NCI-H446 treated with DMSO at 0.1 percent for 48 hours (cell line): Measurements from ENCODE around the gene ABI2.
"Not testable (repeated sequence)": the region's sequence is repeated elsewhere in the genome, so short reads cannot be mapped to it uniquely, and the experiment has no call there.

Experiments used
- DNase-seq: peaks from one replicate; lab custom pipeline; 2025; lab: John Stamatoyannopoulos, UW

The ABI2 gene

GRCh38 chr2:203359450-203359849, 31.3 kb downstream of the ABI2 start:
- DNase-seq, result no peak

GRCh38 chr2:203360833-203361430, 32.7 kb downstream of the ABI2 start:
- no peak for DNase-seq

DNA sequence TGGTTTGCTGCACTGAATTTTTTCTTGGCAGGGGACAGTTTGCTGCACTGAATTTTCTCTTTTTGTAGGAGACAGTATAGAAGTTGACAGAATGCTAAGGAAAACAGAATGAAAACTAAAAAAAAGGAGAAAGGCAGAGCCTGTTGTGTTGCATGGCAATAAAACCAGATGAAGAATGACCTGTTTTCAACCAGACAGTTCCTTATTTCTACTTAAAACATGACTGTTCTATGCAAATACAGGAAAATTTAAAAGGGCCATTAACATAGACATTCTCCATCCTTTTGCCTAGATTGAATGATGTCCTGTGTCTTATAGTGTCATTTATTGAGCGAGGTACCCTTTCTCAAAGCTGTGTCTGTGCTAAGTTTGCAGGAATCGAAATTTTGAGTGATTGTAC, 33.3 kb downstream of the ABI2 start:
- no peak for DNase-seq

DNA sequence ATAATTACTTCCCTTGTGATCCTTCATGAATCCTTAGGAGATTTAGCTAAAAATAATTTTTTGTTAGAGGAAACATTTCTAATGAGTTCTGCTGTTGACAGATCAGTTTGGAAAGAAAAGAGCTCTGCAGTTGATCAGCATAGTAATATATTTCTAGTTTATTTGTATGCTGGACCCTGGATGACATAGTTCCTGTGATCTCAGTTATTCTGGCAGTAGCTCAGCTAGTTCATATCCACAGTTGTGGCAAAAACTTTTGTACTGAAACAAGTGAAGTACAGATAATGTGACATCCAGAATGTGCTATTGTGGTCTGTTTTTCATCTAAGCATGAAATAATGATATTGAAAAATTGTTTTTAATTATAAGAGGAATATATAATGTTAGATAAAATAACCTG, 33.7 kb downstream of the ABI2 start:
- DNase-seq, result no peak

- DNase-seq, result no peak
Observed at GRCh38 chr2:203366639-203367466, 38.7 kb downstream of the ABI2 start.

- DNase-seq, result not testable (repeated sequence)
Observed at GRCh38 chr2:203372706-203373105, 44.5 kb downstream of the ABI2 start.

DNA sequence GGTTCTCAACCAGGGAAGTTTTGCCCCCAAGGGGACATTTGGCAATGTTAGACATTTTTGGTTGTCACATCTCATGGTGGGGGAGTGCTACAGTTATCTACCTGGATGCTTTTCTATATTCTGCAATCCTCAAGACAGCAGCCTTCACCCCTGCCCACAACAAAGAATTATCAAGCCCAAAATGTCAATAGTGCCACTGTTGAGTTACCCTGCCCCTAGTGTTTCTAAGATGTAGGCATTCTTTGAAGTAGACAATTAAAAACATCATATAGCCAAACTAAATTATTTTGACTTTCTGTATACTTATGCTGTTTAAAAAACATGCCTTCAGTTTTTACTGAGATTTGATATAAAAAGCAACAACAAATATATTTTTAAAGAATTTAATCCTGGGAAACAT, 48.0 kb downstream of the ABI2 start:
- no peak for DNase-seq

- no peak for DNase-seq
Observed at GRCh38 chr2:203379156-203379555, 51.0 kb downstream of the ABI2 start.

- no peak for DNase-seq
Observed at GRCh38 chr2:203383038-203383437, 54.8 kb downstream of the ABI2 start.

DNA sequence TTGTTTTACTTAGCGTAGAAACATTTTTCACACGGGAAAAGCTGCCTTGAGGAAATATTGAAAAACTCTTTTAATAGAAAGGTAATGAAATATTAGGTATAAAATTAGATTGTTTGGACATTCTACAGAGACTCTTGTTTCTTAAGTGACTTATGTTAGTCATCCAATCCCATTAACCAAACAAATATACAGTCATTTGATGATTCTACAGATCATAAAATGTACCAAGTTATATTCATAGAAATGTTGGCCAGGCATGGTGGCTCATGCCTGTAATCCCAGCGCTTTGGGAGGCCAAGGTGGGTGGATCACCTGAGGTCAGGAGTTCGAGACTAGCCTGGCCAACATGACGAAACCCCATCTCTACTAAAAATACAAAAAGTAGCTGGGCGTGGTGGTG, 60.0 kb downstream of the ABI2 start:
- DNase-seq, result not testable (repeated sequence)

DNA sequence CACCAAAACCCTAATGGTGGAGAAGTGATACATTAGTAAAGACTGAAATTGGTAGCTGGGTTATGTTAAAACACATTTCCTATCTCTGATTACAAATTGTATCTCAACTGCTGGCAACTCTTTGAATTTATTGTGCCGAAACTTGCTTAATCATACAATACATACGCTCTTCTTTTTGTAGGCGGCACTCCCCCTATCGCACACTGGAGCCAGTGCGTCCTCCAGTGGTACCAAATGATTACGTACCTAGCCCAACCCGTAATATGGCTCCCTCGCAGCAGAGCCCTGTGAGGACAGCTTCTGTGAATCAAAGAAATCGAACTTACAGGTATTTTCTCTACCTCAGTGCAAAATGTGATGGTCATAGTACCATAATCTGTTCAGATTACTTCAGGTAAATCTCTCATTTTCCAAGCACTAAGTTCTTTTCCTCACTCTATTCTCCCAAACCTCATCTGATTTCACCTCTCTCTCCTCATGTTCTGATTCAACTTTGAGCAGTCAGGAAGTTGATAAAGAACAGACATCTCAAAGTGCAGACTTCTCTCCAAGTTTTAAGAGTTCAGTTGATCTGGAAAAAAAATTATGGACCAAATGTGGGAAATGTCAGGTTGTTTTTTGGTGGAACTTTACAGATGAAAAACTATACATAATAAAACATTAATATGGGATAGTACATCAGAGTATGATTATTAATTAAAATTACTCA, 66.5 kb downstream of the ABI2 start:
- DNase-seq, result no peak

- DNase-seq, result no peak
Observed at GRCh38 chr2:203395858-203396257, 67.7 kb downstream of the ABI2 start.

DNA sequence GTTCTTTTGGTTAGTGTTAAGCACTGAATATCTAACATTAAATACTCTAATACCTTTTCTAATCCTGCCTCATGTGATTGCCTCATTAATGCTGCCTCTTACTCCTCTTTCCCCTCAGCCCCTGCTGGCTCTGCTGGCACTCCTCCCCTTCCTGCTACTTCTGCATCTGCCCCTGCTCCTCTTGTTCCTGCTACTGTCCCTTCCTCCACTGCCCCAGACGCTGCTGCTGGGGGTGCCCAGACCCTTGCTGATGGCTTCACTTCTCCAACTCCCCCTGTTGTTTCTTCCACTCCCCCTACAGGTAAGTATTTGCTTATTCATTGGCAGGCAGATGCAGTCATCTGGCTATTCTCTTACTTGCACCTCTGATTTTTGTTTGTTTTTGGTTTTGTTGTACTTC, 68.5 kb downstream of the ABI2 start:
- DNase-seq, result no peak

GRCh38 chr2:203399031-203399430, 70.8 kb downstream of the ABI2 start:
- no peak for DNase-seq

GRCh38 chr2:203400805-203401585, 72.8 kb downstream of the ABI2 start:
- DNase-seq, result no peak

DNA sequence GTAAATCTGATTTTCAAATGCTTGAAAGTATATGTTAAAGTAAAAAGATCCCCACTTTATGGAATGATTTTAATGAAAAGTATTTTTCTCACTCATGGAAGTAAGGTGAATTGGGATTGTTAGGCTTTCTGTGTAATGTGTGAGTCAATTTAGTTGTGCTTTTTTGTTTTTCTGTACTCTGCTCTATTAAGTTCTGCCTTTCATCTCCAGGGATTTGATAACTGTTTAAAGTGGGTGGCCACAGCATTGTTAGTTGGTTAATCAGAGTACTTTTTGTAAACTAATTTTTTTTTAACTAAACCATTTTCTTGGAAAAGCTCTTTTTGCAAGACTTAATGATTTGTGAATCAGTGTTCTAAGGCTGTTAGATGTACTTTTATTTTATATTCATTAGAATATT, 76.8 kb downstream of the ABI2 start:
- DNase-seq, result no peak

DNA sequence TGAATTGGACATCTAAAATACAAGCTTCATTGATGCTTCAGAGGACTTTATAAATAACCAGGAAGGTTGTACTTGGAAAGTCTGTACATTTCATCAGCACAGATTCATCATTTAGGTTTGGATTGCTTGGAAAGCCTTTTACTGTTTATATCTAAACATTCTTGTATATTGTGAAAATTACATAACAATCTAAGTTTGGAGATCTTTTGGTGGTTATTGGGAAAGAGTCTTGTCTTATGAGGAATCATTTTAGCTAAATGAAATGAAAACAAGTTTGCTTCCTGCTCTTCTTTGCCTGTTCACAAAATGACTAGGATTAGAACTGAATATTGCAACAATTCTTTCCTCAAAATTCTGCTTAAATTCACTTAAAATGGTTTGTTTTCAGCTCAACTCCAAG, 79.3 kb downstream of the ABI2 start:
- no peak for DNase-seq

DNA sequence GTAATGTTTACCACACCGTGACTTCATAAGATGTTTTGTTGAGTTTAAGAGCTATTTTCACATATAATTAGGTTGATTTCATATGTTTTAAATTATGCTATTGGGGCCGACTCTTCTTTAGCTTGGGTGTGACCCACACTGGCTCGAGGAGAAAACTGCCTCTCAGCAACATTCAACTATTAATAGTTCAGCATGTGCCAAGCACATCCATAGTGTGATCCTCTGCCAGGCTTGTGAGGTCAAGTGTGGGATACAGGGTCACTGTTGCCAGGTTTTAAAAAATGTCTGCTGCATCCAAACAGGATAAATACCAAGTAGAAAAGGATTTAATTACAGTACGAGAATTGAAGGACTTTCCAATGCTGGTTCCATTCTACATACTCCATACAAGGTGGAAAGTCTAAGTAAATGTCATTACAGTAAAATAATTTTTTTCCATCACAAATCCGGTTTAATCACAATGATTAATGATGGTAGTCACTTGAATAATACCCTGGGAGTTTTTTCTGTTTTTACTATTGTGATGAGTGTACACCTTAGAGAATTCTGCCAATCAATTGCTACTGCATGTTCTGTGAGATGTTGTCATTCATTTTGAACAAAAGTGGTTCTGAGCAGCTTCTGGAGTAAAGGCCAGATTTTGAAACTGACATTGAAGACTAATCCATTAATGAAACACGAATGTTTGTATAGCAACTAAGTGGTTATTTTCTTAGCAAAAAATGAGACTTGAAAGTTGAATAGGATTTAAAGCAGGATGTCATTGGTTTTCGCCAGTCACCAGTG, 84.5 kb downstream of the ABI2 start:
- DNase-seq, result no peak

DNA sequence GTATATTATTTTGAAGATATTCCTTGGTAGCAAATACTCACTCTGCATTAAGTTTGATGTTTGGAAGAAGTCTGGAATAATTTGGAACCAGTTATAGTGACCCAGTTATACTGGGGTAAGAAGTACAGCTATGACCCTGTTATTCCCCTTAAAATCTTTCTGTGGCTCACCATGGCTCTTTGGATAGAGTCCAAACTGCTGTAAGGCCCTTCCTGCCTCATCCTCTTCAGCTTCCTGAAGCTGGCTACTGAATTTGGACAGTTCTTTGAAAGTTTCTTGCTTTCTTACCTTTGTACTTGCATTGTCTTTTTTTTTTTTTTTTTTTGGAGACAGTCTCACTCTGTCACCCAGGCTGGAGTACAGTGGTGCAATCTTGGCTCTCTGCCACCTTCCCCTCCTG, 85.6 kb downstream of the ABI2 start:
- no peak for DNase-seq

- no peak for DNase-seq
Observed at GRCh38 chr2:203418271-203418670, 90.1 kb downstream of the ABI2 start.

DNA sequence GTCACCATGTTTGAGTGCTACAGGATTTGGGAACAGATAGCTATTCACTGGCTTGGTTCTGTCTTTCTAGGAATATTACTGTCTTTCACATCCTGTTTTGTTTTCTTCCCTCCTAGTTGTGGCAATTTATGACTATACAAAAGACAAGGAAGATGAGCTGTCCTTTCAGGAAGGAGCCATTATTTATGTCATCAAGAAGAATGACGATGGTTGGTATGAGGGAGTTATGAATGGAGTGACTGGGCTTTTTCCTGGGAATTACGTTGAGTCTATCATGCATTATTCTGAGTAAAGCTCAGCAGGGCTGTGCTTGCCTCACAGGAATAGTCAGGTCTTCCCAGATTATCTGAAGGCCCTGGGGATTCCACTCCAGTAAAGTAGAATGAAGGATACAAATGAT, 98.9 kb downstream of the ABI2 start:
- DNase-seq, result no peak

DNA sequence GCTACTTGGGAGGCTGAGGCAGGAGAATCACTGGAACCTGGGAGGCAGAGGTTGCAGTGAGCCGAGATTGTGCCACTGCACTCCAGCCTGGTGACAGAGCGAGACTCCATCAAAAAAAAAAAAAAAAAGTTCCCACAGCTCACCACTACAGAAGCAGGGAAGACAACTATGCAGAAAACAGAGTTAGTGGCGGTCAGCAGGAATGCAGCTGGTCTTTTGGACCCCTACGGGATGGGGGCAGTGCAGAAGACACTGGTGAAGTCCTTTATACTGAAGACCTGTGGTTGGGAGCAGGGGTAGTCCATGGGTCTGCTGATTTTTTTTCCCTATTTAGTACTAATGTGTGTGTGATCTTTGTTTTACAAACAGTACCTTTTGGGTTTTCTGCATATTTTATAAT, 101.4 kb downstream of the ABI2 start:
- DNase-seq, result not testable (repeated sequence)
